Ovary (tissue), 3 donors: ENCODE measurements around the gene RHBDF2.

Experiments
- CTCF ChIP-seq, 3 donors: fragments of 450-650 bp in 2 of 3; fragments of 200-600 bp in 1 of 3; IDR thresholded peaks; one replicate each; pipeline versions ENCODE4 v1.5.1 to v1.8.0; 2016 to 2022; ENCODE audit warnings: antibody characterized with exemption in 3 of 3, mild to moderate bottlenecking in 1 of 3
- EP300 ChIP-seq: sonication (generic); formaldehyde crosslinking; IDR thresholded peaks from one replicate; pipeline ENCODE4 v1.6.1; 2017; ENCODE audit warnings: antibody characterized with exemption
- POLR2A ChIP-seq: fragments of 450-650 bp; IDR thresholded peaks from one replicate; pipeline ENCODE4 v1.6.1; 2017; ENCODE audit warnings: antibody characterized with exemption, mild to moderate bottlenecking, moderate library complexity
- donor health status: DM: no; HTN: no; CAD: no.

- TF ChIP-seq CTCF (IDR thresholded peaks at IDR 0.05) (no peak), POLR2A (no peak), EP300 (no peak)
Measured at GRCh38 chr17:76517638-76518038, 16.4 kb upstream of the RHBDF2 start.
